PC-9 (cell line): ENCODE measurements around the gene LMAN2. TPM values are rescaled to one million over a fixed set of nuclear protein-coding genes. Genes with fewer than 3 reads are reported as not detected.
A peak's percentile ranks its signal among the peaks of the same experiment; 100 is the strongest.

Experiments used
- BruUV-seq: library from RNA; stranded (reverse); fragments of 400-500 nt; replicated peaks from 2 replicates; lab custom pipeline; 2021; lab: Mats Ljungman, UMichigan
- CTCF ChIA-PET: fragments of 300-600 bp; sonication (Branson Sonifier 250); formaldehyde crosslinking; loops from one replicate; lab custom pipeline; 2022; ENCODE audit warnings: antibody characterized with exemption; lab: Charles Lee
- POLR2A ChIA-PET: fragments of 300-600 bp; sonication (Branson Sonifier 250); formaldehyde crosslinking; loops from one replicate; lab custom pipeline; 2022; ENCODE audit warnings: antibody characterized with exemption; ENCODE audit not compliant: unreplicated experiment; lab: Charles Lee
- DNase-seq, 2 experiments: peaks; one replicate each; pipeline versions ENCODE4 v3.0.0 to v3.0.0-alpha.2; 2015 to 2022; ENCODE audit warnings: mixed read lengths in 1 of 2
- H2AFZ ChIP-seq: fragments of 200-600 bp; sonication (generic); 2 replicates; pipeline ENCODE4 v1.8.1; 2017; ENCODE audit warnings: antibody characterized with exemption
- H3F3A ChIP-seq: fragments of 200-600 bp; sonication (generic); 2 replicates; pipeline ENCODE4 v1.8.1; 2017; ENCODE audit warnings: antibody characterized with exemption, mild to moderate bottlenecking, low read depth; ENCODE audit not compliant: insufficient read depth
- H3K27ac ChIP-seq: fragments of 200-600 bp; sonication (generic); 2 replicates; pipeline ENCODE4 v1.6.1; 2016; ENCODE audit warnings: mixed run types
- H3K27me3 ChIP-seq: fragments of 200-600 bp; sonication (generic); 2 replicates; pipeline ENCODE4 v1.6.1; 2016; ENCODE audit warnings: low read depth, mixed run types; ENCODE audit not compliant: insufficient read depth
- H3K36me3 ChIP-seq: fragments of 200-600 bp; sonication (generic); 2 replicates; pipeline ENCODE4 v1.6.1; 2016; ENCODE audit warnings: low read depth, mixed run types
- H3K4me1 ChIP-seq: fragments of 200-600 bp; sonication (generic); replicated peaks from 2 replicates; pipeline ENCODE4 v1.6.1; 2016; ENCODE audit warnings: mixed run types; ENCODE audit not compliant: insufficient read depth
- H3K4me2 ChIP-seq: fragments of 200-600 bp; sonication (generic); 2 replicates; pipeline ENCODE4 v1.6.1; 2017; ENCODE audit warnings: mixed run types
- H3K4me3 ChIP-seq: fragments of 200-600 bp; sonication (generic); 2 replicates; pipeline ENCODE4 v1.6.1; 2016; ENCODE audit warnings: mixed run types
- H3K79me2 ChIP-seq: fragments of 200-600 bp; sonication (generic); 2 replicates; pipeline ENCODE4 v1.6.1; 2017; ENCODE audit warnings: low read depth, mixed run types
- H3K9me2 ChIP-seq: fragments of 200-600 bp; sonication (generic); 2 replicates; pipeline ENCODE4 v1.8.1; 2017; ENCODE audit warnings: mild to moderate bottlenecking; ENCODE audit not compliant: insufficient read depth
- H3K9me3 ChIP-seq: fragments of 200-600 bp; sonication (generic); 2 replicates; pipeline ENCODE4 v1.8.1; 2016; ENCODE audit warnings: low read depth; ENCODE audit not compliant: insufficient read depth
- H4K20me1 ChIP-seq: fragments of 200-600 bp; sonication (generic); 2 replicates; pipeline ENCODE4 v1.8.1; 2017; ENCODE audit not compliant: insufficient read depth
- CTCF ChIP-seq: fragments of 200-600 bp; sonication (generic); conservative IDR thresholded peaks from 2 replicates; pipeline ENCODE4 v1.6.1; 2017; ENCODE audit warnings: mixed run types, antibody characterized with exemption, mild to moderate bottlenecking, moderate library complexity
- EZH2 ChIP-seq: fragments of 200-600 bp; sonication (generic); IDR thresholded peaks from 2 replicates; pipeline ENCODE4 v1.8.0; 2017; ENCODE audit warnings: antibody characterized with exemption, low read depth
- intact Hi-C: fragments of 100-400 bp; cut with micrococcal nuclease; formaldehyde crosslinking; loops from one replicate; pipeline ENCODE4 v1.10.0; 2022; ENCODE audit not compliant: unreplicated experiment
- total RNA-seq: library from RNA; stranded (reverse); gene quantifications from 2 replicates; pipeline ENCODE4 v1.2.3, GENCODE V29; 2021

Gene LMAN2
- total RNA-seq, 1 experiment from 2014 or later = 153 TPM

- TF ChIP-seq EZH2 (no peak), CTCF (no peak)
- Histone ChIP-seq H3F3A (peaks cover 39% of the 10 kb centered on the region), H3K27me3 (no peaks in the 10 kb centered on the region), H4K20me1 (peaks cover 30% of the 10 kb centered on the region), H3K9me3 (no peaks in the 10 kb centered on the region), H3K27ac (peak overlapping the region; percentile 55), H2AFZ (no peak overlapping the region), H3K9me2 (no peaks in the 10 kb centered on the region), H3K4me3 (no peak overlapping the region), H3K4me2 (peak overlapping the region; percentile 35; the same call in 1 of the 2 replicates), H3K36me3 (no peaks in the 10 kb centered on the region; the same call in 1 of the 2 replicates), H3K4me1 (peaks cover 39% of the 10 kb centered on the region), H3K79me2 (peaks cover 17% of the 10 kb centered on the region)
- no peak for DNase-seq
- ChIA-PET CTCF (no interaction called here), POLR2A (no interaction called here)
- no TSS peak for BruUV-seq
- intact Hi-C loops = loop anchor here (2.0 to 5.0 kb wide), 4 partner anchors 163 to 653 kb away; partner anchors contain the start of genes DDX41 and TSPAN17
These were observed 51.1 kb downstream of the LMAN2 start for GRCh38 chr5:177300236-177300880.

GRCh38 chr5:177299697-177300096 lies 51.8 kb downstream of the LMAN2 start:
- Histone ChIP-seq H4K20me1 (peaks cover 25% of the 10 kb centered on the region), H2AFZ (no peak overlapping the region), H3F3A (peaks cover 33% of the 10 kb centered on the region), H3K36me3 (no peaks in the 10 kb centered on the region; the same call in 1 of the 2 replicates), H3K79me2 (peaks cover 11% of the 10 kb centered on the region), H3K9me2 (no peaks in the 10 kb centered on the region), H3K4me2 (no peak overlapping the region), H3K4me3 (no peak overlapping the region), H3K27ac (no peak overlapping the region), H3K9me3 (no peaks in the 10 kb centered on the region), H3K4me1 (peaks cover 33% of the 10 kb centered on the region), H3K27me3 (no peaks in the 10 kb centered on the region)
- BruUV-seq = no TSS peak
- DNase-seq = no peak
- CTCF ChIA-PET = no interaction called here
- intact Hi-C loops = loop anchor here (2.0 to 5.0 kb wide), 4 partner anchors 162 to 652 kb away; partner anchors contain the start of genes DDX41 and TSPAN17
- TF ChIP-seq EZH2 (no peak), CTCF (no peak)
- POLR2A ChIA-PET = interaction anchor here (1.0 kb wide), 1 partner anchor 106 kb away, joined by 7 read pairs; no protein-coding TSS in a partner anchor

GRCh38 chr5:177297922-177298321 lies 53.5 kb downstream of the LMAN2 start:
- intact Hi-C loops = no loop called here
- peaks cover 30% of the 10 kb centered on the region for H3K4me1 ChIP-seq

More at GRCh38 chr5:177297922-177298321, 53.5 kb downstream of the LMAN2 start:
- POLR2A ChIA-PET = no interaction called here
- no TSS peak for BruUV-seq
- no peak for DNase-seq
- CTCF ChIA-PET = no interaction called here
- no peak for TF ChIP-seq EZH2
- TF ChIP-seq CTCF = no peak
- Histone ChIP-seq H3K4me3 (no peak overlapping the region), H3K79me2 (no peaks in the 10 kb centered on the region; the same call in 1 of the 2 replicates), H3K36me3 (peaks cover 9% of the 10 kb centered on the region), H2AFZ (no peak overlapping the region), H3K27me3 (no peaks in the 10 kb centered on the region), H3K9me3 (no peaks in the 10 kb centered on the region), H4K20me1 (peaks cover 23% of the 10 kb centered on the region), H3F3A (peaks cover 26% of the 10 kb centered on the region), H3K9me2 (no peaks in the 10 kb centered on the region), H3K4me2 (no peak overlapping the region), H3K27ac (no peak overlapping the region)
